SK-MEL-5 (cell line): ENCODE data around the gene NT5C3B. TPM values are rescaled to one million over a fixed set of nuclear protein-coding genes. Genes with fewer than 3 reads are reported as not detected.

ENCODE experiments used
- DNase-seq: peaks from one replicate; pipeline ENCODE4 v3.0.0-alpha.2; 2016; ENCODE audit warnings: low read depth, low spot score
- in situ Hi-C: cut with HindIII; loops from 2 replicates; pipeline ENCODE4 v1.10.0; 2016; ENCODE audit warnings: low sequenced_read_pairs, high pct_unique_total_duplicates, low pct_unique_long_range_greater_than_20kb
- small RNA-seq, 2 experiments: library from RNA; depleted of rRNA; stranded (forward); fragments of <200 nt; gene quantifications; one replicate each; pipeline ENCODE3, GENCODE V24; 2014
- total RNA-seq: library from RNA; depleted of rRNA; stranded (reverse); fragments of >200 nt; shearing (Covaris generic); gene quantifications from 2 replicates; pipeline ENCODE4 v1.2.3, GENCODE V29; 2014; rRNA removed

The NT5C3B gene
- total RNA-seq, 1 experiment from 2014 or later: 86.3 TPM

DNA sequence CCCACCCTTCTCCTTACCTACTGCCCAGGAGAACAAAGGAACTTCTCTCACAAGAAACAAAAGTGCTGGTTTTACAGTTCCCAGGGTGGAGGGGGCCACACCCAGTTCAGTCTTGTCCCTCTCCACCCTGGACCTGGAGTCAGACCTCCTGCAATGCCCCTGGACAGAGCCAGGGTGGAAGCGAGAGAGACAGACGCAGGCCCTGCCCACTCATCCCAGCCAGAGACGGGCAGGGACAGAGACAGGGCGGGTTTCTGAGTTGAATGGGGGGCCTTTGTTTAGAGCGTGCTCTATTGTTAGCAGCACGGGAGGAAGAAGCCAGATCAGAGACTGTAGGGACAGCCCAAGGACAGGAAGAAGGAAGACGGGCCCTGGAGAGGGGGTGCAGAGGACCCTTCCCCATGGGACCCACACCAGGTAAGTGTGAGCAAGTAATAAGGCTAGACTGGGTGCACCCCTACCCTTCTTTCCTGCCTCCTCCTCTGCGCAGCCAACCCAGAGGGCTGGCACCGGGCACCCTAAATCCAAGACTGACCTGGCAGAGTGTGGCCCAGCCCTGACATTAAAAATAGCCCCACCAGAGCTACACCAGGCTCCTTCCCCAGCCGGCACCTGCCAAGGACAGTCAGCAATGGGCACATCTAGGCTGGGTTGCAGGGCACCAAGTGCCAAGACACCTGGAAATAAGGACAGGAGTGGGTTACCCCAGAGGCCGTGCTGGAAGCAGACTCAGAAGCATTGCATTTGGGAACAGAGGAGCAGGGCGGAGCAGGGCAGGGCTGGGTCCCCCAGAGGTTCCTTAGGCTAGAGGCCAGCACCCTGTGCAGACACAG is 60.4 kb downstream of the NT5C3B start:
- no peak for DNase-seq
- in situ Hi-C loops: no loop called here

Small RNA genes lying within 50 kb of the gene (small RNA-seq; reads per million reads assigned to genes)
- gene AC125257.2: 0 reads per million in 2 experiments

Other genes starting within 250 kb of the NT5C3B start
- not detected in 2 replicates for gene KRT14, start 249.3 kb downstream of the NT5C3B start, total RNA-seq
- gene KRT16, start 223.5 kb downstream of the NT5C3B start, total RNA-seq: not detected in 2 replicates
- not detected in 2 replicates for gene KRT17, start 211.7 kb downstream of the NT5C3B start, total RNA-seq
- gene EIF1, start 147.3 kb downstream of the NT5C3B start, total RNA-seq: 129 and 155 TPM in 2 replicates
- not detected in 2 replicates for gene GAST, start 123.9 kb downstream of the NT5C3B start, total RNA-seq
- 0.40 and 0.53 TPM in 2 replicates for gene HAP1, start 101.6 kb downstream of the NT5C3B start, total RNA-seq
- 0.50 and 0.83 TPM in 2 replicates for gene JUP, start 49.5 kb downstream of the NT5C3B start, total RNA-seq
- gene P3H4, start 24.3 kb downstream of the NT5C3B start, total RNA-seq: 29.9 and 31.2 TPM in 2 replicates
- gene FKBP10, start 23.2 kb downstream of the NT5C3B start, total RNA-seq: 236 and 244 TPM in 2 replicates
- gene KLHL10, start 1.6 kb upstream of the NT5C3B start, total RNA-seq: not detected in 2 replicates
- 18.5 and 19.7 TPM in 2 replicates for gene KLHL11, start 29.2 kb upstream of the NT5C3B start, total RNA-seq
- 112 and 113 TPM in 2 replicates for gene ACLY, start 82.7 kb upstream of the NT5C3B start, total RNA-seq
- 0.98 and 1.3 TPM in 2 replicates for gene ODAD4, start 94.4 kb upstream of the NT5C3B start, total RNA-seq
- gene CNP, start 130.6 kb upstream of the NT5C3B start, total RNA-seq: 103 and 104 TPM in 2 replicates
- 81.1 and 85.9 TPM in 2 replicates for gene DNAJC7, start 181.2 kb upstream of the NT5C3B start, total RNA-seq
- gene NKIRAS2, start 183.9 kb upstream of the NT5C3B start, total RNA-seq: 25.8 and 32.6 TPM in 2 replicates
- 0.40 and 0.85 TPM in 2 replicates for gene C17orf113, start 214.4 kb upstream of the NT5C3B start, total RNA-seq